Ishikawa (cell line): Measurements from ENCODE around the gene CD74.

Experiments
- CEBPB ChIP-seq: IDR thresholded peaks from 2 replicates; pipeline ENCODE4 v1.6.1; 2012
- CREB1 ChIP-seq: IDR thresholded peaks from 2 replicates; pipeline ENCODE4 v1.6.1; 2012; ENCODE audit warnings: low read depth
- EGR1 ChIP-seq: IDR thresholded peaks from 2 replicates; pipeline ENCODE4 v1.6.1; 2012
- EP300 ChIP-seq: IDR thresholded peaks from 2 replicates; pipeline ENCODE4 v1.6.1; 2012; ENCODE audit warnings: borderline replicate concordance
- FOXM1 ChIP-seq: IDR thresholded peaks from 2 replicates; pipeline ENCODE4 v1.6.1; 2012; ENCODE audit warnings: low read depth, borderline replicate concordance
- NFIC ChIP-seq: IDR thresholded peaks from 2 replicates; pipeline ENCODE4 v1.6.1; 2012
- RAD21 ChIP-seq: IDR thresholded peaks from 2 replicates; pipeline ENCODE4 v1.6.1; 2012; ENCODE audit warnings: low read depth
- TAF1 ChIP-seq: IDR thresholded peaks from 2 replicates; pipeline ENCODE4 v1.6.1; 2012; ENCODE audit warnings: low read depth, mild to moderate bottlenecking
- TCF12 ChIP-seq: IDR thresholded peaks from 2 replicates; pipeline ENCODE4 v1.6.1; 2012; ENCODE audit warnings: low read depth
- TEAD4 ChIP-seq: IDR thresholded peaks from 2 replicates; pipeline ENCODE4 v1.6.1; 2012
- YY1 ChIP-seq: IDR thresholded peaks from 2 replicates; pipeline ENCODE4 v1.6.1; 2012; ENCODE audit warnings: low read depth
- ZBTB7A ChIP-seq: IDR thresholded peaks from 2 replicates; pipeline ENCODE4 v1.6.1; 2012; ENCODE audit warnings: low read depth
- TF ChIP-seq, protein P1 (sequence below): IDR thresholded peaks from 2 replicates; pipeline ENCODE4 v1.6.1; 2012
- TF ChIP-seq, protein P2 (sequence below): IDR thresholded peaks from 2 replicates; pipeline ENCODE4 v1.6.1; 2012; ENCODE audit warnings: low read depth, mild to moderate bottlenecking
- TF ChIP-seq, protein P3 (sequence below): IDR thresholded peaks from 2 replicates; pipeline ENCODE4 v1.6.1; 2012

The CD74 gene

DNA sequence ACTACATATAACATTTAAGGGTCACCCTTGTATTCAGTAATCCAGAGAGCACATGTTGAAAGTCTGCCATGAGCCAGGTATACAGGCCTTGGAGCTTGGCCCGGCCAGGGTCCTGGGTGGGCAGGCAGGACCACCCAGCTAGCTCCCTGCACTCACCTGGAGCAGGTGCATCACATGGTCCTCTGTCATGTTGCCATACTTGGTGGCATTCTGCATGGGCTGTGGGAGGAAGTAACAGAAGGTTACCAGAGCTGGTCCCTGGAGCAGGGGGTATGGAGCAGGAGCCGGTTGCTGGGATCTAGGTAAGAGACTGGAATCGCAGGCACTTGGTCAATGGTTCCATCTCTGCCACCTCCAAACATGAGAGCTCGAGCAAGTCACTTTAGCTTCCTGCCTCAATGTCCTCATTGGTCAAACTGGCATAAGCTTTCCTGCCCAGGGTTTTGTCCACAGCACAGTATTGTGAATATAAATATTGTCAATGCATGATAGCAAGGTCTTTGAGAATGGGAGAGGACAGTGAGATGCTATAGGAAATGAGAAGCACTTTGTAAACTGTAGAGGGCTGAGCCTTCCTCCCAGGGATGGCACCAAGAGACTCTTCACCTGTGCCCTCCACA lies 6.5 kb downstream of the CD74 start:
- no peak for TF ChIP-seq TAF1

DNA sequence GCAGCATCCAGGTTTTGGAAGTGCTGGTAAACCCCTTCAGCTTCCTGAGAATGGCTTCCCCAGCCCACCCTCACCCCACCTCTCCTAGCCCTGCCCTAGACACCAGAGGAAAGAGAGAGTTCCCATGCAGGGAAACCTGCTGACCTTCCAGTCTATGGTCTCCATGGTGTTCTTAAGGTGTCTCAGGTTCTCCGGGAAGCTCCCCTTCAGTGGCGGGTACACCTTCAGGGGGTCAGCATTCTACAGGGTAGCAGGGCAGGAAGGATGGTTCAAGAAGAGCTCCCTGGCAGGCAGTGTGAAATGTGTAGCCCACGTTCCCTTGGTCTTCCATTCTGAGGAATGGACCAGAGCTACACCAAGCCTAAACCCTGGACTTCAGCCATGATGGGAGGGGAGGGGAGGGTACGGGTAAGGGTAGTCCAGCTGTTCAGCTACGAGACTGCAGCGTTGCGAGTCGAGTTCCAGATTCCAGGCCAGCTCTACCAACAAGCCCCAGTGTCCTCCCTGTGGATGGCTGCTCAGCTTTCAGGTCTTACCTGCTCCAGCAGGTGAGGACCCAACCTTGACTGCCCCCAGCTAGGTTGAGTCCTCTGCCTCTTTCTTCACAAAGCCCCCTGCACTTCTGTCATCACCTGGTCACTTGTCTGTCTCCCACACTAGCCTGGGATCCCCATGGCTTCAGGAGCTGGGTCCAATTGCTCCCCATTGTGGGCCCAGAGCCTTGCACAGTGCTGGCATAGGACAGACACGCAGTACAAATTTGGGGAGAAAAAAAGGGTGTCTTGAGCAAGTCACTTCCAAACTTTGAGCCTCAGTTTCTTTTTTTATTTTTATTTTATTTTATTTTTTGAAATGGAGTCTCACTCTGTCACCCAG lies 7.5 kb downstream of the CD74 start:
- no peak for TF ChIP-seq YY1
- TF ChIP-seq, protein P1, sequence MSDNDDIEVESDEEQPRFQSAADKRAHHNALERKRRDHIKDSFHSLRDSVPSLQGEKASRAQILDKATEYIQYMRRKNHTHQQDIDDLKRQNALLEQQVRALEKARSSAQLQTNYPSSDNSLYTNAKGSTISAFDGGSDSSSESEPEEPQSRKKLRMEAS: no peak
- TF ChIP-seq, protein P2, sequence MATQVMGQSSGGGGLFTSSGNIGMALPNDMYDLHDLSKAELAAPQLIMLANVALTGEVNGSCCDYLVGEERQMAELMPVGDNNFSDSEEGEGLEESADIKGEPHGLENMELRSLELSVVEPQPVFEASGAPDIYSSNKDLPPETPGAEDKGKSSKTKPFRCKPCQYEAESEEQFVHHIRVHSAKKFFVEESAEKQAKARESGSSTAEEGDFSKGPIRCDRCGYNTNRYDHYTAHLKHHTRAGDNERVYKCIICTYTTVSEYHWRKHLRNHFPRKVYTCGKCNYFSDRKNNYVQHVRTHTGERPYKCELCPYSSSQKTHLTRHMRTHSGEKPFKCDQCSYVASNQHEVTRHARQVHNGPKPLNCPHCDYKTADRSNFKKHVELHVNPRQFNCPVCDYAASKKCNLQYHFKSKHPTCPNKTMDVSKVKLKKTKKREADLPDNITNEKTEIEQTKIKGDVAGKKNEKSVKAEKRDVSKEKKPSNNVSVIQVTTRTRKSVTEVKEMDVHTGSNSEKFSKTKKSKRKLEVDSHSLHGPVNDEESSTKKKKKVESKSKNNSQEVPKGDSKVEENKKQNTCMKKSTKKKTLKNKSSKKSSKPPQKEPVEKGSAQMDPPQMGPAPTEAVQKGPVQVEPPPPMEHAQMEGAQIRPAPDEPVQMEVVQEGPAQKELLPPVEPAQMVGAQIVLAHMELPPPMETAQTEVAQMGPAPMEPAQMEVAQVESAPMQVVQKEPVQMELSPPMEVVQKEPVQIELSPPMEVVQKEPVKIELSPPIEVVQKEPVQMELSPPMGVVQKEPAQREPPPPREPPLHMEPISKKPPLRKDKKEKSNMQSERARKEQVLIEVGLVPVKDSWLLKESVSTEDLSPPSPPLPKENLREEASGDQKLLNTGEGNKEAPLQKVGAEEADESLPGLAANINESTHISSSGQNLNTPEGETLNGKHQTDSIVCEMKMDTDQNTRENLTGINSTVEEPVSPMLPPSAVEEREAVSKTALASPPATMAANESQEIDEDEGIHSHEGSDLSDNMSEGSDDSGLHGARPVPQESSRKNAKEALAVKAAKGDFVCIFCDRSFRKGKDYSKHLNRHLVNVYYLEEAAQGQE: no peak
- TF ChIP-seq EP300: no peak
- no peak for TF ChIP-seq NFIC
- no peak for TF ChIP-seq RAD21
- TF ChIP-seq TAF1: no peak
- TF ChIP-seq CEBPB: no peak
- no peak for TF ChIP-seq TCF12
- TF ChIP-seq ZBTB7A: no peak
- no peak for TF ChIP-seq FOXM1
- no peak for TF ChIP-seq TEAD4
- TF ChIP-seq, protein P3, sequence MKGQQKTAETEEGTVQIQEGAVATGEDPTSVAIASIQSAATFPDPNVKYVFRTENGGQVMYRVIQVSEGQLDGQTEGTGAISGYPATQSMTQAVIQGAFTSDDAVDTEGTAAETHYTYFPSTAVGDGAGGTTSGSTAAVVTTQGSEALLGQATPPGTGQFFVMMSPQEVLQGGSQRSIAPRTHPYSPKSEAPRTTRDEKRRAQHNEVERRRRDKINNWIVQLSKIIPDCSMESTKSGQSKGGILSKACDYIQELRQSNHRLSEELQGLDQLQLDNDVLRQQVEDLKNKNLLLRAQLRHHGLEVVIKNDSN: no peak
- no peak for TF ChIP-seq EGR1
- no peak for TF ChIP-seq CREB1

DNA sequence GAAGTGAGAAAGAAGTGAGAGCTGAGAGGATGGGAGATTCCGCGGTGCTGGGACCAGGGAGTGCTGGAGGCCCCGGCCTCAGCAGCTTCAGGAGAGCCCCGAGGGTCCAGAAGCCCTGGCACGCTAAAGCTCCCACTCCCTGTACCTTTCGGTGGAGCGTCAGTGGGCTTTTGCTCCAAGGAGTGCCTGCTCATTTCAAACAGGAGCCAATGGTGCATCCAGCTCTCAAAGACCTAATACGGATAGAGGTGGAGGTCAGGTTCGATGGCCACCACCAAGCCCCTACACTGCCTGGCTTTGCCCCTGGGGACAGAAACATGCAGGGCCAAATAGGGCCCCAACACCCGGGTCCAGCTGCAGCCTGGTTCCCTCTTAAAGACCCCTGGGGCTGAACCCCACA lies 8.2 kb downstream of the CD74 start:
- TF ChIP-seq TEAD4: no peak

DNA sequence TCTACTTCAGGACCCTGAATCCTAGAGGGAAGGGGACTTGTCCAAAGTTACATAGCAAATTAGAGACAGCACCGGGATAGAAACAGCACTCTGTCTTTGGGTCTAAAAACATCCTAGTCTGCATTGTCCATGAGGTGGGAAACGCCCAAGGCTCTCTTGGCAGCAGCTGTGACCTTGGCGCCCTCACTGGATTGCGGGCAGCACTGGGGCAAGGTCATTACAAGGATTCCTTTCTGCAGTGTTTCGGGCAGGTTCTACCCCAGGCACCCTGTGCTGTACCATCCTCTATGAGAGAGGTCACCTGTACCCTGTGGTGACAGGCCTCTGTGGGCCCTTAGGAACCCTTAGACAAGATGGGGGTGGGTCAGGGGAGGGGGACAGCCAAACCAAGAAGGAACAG lies 8.6 kb downstream of the CD74 start:
- no peak for TF ChIP-seq YY1
- TF ChIP-seq, protein P2: no peak
- TF ChIP-seq, protein P3: no peak
- TF ChIP-seq RAD21: no peak
- no peak for TF ChIP-seq TAF1
- no peak for TF ChIP-seq NFIC

DNA sequence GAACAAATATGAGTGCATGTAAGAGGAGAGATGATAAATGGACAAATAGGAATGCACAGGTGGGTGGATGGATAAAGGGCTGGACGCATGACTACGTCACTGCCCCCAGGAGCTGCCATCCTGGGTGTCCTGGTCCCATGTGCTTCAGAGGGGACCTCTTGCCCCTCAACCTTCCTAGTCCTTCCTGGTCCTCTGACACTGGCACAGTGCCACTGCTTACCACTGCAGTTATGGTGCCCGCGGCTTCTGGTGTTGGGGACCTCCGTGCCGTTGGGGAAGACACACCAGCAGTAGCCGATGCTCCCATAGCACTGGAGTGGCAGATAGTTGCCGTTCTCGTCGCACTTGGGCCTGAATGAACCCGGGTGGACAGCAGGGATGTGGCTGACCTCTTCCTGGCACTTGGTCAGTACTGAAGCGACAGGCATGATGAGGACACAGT lies 9.8 kb downstream of the CD74 start:
- no peak for TF ChIP-seq CREB1
- no peak for TF ChIP-seq TAF1
- no peak for TF ChIP-seq TEAD4
- TF ChIP-seq TCF12: no peak
- TF ChIP-seq ZBTB7A: no peak
- TF ChIP-seq RAD21: no peak
- TF ChIP-seq EP300: no peak
- no peak for TF ChIP-seq NFIC
- TF ChIP-seq, protein P2: no peak
- TF ChIP-seq FOXM1: no peak
- no peak for TF ChIP-seq YY1
